Activated naive CD4-positive, alpha-beta T cell treated with anti-CD3 and anti-CD28 coated beads, Interleukin-2, amount 50 U/mL, for 16 hours (primary cell): ENCODE data around the gene PCBP2.
"Not testable (repeated sequence)": the region's sequence is repeated elsewhere in the genome, so short reads cannot be mapped to it uniquely, and the experiment has no call there.

ENCODE experiments used
- DNase-seq: peaks from one replicate; pipeline ENCODE4 v3.0.0-alpha.2; 2020

The PCBP2 gene

DNA sequence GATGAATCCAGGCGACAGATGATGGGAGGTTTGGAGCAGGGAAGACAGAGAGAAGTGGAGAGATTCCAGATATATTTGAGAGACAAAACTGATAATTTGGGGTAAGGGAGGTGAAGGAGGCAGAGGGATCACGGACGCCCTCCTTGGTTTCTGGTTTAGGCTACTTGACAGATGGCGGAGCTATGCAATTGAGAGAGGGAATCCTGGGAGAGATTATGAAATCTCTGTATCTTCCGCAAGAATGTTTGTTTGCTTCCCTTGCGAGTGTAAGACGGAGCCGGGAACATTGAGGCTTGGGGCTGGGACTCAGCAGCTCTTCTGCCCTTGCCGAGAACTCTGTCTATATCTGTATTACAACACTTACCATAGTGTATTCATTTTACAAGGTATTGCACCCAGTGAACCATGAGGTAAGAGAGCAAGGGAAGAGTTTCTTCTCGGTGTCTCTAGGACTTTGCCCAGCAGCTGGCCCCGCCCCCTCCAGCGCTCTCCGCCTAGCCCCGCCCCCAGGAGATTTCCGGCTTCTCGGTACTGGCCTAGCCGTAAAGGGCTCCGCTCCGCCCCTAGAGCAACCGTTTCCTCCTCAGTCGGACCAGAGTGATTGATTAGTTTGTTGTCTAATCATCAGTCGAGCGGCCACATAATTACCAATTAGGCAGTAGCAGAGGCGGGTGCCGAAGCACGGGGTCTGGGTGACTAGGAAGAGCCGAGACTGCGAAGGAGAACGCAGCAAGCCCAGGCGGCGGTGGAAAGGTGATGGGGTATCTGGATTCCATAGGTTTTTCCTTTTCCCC lies 10.7 kb upstream of the PCBP2 start, which contains the start of gene PRR13:
Gene PRR13, plus strand, starts transcription at position 695 of the 794 bp plus-strand sequence. CDS start 981 bp downstream, outside the sequence.
- peak; percentile 99 for DNase-seq

DNA sequence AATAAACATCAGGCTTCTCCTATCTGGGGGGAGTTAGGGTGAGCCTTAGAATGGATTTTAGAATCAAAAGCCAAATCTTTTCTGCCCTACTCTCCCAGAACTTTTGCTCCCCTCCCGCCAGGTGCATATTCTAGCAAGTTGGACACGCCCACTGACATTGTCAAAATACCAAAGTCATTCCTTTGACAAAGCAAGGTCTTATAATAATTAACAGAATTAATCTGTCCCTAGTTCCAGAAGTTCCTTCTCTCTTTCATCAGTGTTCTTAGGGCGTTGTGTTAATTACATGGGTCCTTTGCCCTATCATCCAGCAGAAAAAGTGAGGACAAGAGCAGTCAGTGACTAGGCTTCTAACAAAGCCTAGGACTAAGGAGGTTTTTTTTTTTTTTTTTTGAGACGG lies 7.9 kb upstream of the PCBP2 start:
- DNase-seq: no peak

DNA sequence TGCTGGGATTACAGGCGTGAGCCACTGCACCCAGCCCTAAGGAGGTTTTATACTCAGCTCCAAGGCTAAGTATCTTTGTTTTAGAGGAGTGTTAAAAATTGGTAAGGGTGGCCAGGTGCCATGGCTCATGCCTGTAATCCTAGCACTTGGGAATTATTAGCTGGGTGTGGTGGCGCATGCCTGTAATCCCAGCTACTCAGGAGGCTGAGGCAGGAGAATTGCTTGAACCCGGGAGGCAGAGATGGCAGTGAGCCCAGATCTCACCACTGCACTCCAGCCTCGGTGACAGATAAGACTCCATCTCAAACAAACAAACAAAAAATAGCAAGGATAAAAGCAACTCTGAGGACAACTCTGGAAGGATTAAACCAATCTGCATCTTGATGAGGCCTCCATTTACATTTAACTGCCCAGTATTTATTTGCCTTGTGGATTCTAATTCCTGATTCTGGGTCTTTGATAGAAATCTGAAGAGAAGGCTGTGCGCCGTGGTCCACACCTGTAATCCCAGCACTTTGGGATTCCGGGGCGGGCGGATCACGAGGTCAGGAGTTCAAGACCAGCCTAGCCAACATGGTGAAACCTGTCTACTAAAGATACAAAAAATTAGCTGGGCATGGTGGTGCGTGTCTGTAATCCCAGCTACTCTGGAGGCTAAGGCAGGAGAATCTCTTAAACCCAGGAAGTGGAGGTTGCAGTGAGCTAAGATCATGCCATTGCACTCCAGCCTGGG lies 7.1 kb upstream of the PCBP2 start:
- not testable (repeated sequence) for DNase-seq

DNA sequence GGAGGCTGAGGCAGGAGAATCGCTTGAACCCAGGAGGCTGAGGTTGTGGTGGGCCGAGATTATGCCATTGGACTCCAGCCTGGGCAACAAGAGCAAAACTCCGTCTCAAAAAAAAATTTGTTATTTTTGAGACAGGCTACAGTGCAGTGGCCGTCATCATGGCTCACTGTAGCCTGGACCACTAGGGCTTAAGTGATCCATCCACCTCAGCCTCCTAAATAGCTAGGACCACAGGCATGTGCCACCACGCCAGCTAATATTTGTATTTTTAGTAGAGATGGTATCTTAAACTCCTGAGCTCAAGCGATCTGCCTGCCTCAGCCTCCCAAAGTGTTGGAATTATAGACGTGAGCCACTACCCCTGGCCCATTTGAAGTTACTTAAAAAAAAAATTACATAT lies 966 bp upstream of the PCBP2 start:
- no peak for DNase-seq

DNA sequence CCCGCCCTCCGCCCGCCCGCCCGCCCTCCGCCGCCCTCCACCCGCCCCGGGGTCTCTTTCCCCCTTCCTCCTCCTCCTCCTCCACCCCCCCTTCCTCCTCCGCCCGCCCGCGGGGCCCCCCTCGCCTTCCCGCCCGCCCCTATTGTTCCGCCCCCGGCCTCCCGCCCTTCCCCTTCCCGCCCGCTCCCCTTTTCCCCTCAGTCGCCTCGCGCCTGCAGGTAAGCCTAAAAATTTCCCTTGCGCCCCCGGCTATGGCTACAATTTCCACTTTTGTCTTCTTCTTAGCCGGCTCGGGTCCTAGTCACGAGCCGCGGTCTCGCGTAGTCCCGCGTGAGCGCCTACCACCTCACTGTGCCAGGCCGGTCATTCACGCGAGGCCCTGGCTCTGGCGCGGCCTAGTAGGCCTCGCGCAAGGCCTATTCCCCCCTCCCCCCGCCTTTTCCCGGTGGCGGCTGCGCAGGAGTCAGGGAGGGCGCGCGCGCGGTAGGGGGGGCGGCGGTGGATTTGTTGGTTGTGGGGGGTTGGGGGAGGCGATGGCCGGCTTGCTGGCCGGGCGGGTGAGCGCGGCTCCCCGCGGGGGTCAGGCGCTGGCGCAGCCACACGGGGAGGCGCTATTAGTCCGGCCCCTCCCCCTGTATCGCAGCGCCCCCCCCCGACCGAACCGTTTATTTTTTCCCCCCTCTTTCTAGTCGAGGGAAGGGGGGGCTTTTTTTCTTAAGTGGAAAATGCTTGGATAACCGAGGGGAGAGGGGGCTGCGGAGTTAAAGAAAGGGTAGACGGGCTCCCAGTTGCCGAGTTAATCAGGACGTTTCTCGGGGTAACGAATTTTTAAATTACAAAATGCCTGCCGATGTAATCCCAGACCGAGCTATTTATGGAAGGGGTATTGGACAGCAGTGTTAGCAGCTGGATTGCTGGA lies 516 bp downstream of the PCBP2 start:
- peak; percentile 77 for DNase-seq

DNA sequence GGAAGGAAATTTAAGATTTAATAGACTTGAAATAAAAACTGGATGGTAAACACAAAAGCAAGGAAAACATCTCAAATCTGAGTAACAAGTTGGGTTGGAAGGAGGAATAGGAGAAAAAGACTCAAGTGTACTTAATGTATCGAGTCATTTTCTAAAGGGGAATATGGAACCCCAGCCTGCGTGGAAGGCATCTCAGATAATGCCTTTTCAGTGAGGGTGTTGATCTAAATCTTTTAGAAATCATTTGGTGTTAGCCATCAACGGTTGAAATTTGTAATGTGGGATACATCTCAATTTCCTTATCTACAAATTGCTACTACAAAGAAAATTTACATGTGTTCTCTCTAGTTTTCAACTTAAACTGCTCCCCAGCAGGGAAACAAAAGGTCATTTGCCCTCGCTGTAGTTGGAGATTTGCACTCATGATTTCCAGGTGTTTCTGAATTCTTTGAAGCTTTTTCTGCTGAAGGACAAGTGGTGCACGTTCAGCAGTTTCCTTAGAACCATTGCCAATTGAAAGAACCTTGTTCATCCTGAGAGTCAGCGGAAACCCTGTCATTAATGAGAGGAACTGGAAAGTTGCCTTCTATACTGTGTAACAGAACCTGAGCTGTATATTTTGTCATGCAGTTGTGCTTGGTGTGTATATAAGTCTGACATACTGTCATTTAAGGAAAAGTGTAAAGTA lies 2.2 kb downstream of the PCBP2 start:
- no peak for DNase-seq

DNA sequence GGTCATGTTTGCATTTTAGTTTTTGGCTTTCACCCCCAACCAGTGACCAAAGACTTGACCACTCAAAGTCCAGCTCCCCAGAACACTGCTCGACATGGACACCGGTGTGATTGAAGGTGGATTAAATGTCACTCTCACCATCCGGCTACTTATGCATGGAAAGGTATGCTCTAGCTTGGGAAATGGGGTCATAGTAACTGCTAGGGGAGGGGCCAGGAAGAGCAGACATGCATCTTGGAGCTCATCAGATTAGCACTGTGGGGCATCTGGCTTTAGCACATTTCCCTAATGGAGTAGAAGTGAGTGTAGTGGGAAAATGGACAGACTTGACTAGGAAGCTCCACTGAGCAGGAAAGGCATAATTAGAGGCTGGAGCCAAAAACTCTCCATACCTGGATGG lies 2.8 kb downstream of the PCBP2 start:
- DNase-seq: no peak

DNA sequence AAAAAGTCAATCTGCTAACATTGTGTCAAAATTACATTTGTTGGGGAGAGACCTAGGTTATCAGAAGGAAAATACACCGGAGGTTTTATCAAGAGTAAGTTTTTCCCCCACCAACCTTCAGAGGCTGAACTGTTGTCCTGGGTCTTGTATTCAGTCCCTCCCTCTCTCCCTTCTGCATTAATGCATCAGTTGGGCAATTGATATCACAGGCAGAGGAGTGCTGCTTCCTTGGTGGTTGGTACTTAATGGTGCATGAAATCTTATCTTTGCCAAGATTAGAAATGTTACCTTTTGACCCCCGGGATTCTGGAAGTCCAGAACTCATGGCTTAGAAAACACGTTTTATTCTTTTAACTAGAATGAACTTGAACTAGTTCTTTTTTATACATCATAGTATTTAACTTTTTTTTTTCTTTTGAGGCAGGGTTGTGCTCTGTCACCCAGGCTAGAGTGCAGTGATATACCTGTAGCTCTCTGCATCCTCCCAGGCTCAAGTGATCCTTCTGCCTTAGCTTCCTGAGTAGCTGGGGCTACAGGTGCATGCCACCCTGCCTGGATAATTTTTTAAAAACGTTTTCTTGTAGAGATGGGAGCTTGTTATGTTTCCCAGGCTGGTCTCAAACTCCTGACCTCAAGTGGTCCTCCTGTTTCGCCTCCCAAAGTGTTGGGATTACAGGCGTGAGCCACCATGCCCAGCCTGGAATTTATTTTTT lies 4.9 kb downstream of the PCBP2 start:
- no peak for DNase-seq

DNA sequence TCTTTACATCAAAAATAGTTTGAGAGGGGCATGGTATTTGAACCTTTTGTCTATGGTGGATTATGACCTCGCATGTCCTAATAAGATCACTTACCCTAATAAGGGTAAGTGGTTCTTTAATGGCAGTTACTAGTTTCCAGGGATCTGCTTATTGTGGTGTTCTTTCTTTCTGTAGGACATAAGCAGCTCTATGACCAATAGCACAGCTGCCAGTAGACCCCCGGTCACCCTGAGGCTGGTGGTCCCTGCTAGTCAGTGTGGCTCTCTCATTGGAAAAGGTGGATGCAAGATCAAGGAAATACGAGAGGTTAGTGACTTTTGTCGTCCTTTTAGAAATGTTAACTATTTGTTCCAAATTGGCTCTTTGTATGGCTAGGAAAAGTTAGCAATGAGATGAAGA lies 7.2 kb downstream of the PCBP2 start:
- no peak for DNase-seq

DNA sequence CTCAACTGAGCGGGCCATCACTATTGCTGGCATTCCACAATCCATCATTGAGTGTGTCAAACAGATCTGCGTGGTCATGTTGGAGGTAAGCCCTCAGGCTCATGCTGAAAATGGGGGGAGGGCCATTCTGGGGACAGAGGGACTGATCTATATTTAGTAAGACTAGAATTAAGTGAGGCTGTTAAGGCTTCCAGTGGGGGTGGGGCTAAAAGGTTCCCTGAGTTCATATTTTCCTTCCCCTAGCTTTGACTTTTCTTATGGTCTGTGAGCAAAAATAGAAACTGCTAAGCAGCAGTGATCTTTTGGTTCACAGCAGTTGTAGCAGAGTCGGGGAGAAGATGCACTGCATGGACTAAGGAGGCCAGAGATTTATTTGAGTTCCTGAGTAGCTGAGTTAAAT lies 9.2 kb downstream of the PCBP2 start:
- DNase-seq: no peak

DNA sequence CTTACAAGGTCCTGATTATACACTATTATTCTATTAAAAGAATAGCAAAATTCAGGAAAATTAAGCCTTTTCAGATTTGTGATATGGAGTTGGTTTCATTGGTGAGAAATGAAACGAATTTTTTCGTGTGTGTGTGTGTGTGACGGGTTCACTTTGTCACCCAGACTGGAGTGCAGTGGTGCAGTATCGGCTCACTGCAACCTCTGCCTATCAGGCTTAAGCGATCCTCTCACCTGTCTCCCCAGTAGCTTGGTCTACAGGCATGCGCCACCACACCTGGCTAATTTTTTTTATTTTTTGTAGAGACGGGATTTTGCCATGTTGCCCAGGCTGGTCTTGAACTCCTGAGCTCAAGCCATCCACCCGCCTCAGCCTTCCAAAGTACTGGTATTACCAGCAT lies 9.7 kb downstream of the PCBP2 start:
- DNase-seq: no peak

DNA sequence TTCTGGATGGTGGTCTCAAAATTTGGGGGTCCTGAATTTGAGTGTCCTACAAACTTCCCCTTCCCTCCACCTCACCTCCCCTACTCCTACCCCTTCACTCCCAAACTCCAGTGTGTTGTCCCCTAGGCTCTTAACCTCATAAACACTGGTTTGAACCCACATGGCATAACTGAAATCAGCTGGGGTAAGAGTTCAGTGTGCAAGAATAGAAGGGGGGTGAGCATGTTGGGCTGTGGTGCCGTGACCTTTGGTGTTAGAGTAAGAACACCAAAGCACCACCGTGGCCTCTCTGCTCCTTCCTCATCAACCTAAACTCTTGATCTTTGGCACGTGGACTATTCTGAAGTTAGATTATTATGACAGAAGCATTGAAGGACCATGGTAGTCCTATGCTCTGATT lies 11.0 kb downstream of the PCBP2 start:
- DNase-seq: no peak

DNA sequence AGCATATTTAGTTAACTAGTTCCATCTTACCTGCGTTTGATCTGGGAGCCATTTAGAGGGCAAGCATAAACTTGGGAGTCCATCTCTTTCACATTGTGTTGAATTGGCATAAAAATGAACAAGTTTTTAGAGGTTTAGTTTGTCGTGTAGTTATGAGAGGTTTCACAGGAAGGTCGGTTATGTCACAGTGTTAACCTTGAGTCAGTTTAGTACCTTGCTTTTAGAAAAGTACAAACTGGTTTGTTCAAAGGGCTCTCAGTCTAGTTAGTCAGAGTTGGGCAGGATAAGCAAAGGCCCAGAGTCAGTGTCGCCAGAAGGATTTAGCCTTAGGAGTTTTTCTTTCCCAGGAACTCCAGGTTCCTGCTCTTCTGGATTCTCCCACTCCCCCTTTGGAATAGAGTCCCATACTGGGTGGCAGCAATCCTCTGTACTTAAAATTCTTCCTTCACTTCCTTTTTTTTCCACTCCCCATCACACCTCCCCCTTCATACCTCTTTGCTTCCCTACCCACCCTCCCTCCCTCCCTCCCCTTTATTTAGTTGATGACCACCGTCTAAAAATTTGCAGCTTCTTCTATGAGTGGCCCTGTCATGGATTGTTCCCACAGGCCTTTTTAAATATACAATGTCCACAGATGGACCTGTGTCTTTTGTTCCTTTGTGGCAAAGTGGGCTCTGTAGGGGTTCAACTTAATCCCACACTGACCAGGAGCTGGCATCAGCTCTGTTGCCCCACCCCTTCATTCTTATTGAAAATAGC lies 12.1 kb downstream of the PCBP2 start:
- no peak for DNase-seq

DNA sequence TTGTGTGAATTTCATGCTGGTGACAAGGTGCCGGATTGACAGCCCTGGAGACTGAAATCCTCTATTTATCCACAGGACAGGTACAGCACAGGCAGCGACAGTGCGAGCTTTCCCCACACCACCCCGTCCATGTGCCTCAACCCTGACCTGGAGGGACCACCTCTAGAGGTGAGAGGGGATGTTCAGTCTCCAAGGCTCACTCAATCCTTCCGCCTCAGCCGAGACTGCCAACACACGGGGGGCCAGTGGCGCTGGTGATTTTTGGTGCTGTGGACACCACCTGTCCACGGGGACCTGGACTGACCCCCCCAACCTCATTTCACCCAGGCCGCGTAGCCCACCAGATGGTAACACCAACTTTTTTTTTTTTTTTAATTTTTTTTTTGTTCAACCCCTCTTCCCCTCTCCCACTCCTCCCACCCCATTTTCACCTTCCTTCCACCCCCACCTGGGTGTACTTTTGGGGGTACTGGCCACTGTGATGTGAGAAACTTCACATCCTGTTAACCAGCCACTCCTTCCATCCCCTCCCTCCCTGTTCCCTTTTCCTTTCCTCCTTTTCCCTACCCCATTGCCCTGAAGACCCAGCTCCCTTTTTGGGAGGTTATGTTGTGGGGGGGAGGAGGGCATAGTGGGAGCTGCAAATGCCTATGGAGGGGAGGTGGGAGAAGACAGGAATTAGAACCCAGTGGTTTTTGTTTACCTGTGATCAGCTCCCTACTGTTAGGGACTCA lies 12.9 kb downstream of the PCBP2 start:
- DNase-seq: no peak

DNA sequence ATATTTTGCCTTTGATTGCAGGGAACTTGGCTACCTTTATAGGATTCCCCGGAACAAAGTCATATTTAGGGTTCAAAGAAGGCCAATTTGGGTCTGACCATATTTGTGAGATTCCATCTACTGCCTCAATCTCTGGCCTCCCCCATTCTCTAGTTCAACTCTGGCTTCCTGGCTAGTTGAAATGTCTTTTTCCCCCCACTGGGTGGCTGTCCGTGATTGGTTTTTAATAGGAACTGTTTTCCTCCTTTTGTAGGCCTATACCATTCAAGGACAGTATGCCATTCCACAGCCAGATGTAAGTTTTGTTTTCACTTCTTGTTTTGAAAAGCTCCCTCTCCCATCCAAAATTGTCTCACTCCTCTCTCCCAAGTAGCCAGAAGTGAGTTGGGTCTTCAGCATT lies 13.8 kb downstream of the PCBP2 start:
- no peak for DNase-seq

DNA sequence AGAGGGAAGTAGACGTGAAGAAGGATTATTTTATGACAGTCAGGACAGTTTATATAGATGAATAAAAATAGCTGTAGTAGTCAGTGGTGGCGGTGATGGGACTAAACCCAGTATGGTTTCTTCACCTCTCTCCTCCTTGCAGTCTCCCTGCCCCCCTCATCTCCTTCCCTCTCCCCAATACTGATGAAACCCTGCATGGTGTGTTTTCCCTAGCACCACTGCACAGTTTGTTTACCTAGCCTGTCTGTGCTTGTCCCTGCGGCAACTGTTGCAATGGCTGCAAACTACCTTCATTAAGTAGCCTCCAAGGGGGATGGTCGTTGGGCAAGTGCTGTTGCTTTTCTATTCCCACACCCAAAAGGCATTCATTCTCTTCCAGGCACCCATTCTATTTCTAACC lies 14.7 kb downstream of the PCBP2 start:
- DNase-seq: no peak

DNA sequence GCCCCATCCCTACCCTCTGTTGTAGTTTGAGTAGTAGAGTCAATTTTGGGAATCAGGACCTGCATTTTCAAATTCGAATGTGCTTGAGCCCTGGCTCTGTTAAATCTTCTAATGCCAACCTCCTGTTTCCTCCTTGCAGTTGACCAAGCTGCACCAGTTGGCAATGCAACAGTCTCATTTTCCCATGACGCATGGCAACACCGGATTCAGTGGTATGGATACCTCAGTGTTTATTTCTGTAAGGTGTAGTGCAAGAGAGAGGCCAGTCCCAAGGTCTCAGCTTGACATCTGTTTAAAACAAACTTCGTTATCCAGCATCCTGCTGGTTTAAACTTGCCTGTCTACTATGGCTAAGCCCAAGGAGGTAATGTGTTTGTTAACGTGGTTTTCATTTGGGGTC lies 15.2 kb downstream of the PCBP2 start:
- DNase-seq: no peak

DNA sequence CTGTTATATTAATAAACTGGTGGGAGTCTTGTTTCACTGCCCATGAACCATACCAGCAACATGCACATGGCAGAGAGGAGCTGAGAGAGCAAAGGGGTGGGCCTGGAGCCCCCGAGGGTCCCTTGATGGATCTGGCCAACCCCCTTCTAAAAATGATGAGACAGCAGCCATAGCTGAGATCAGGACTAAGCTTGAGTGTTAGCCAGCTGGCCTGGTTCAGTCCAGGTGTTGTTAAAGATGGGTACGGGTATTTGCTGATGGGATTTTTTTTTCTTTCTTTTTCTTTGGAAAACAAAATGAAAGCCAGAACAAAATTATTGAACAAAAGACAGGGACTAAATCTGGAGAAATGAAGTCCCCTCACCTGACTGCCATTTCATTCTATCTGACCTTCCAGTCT lies 16.0 kb downstream of the PCBP2 start:
- DNase-seq: no peak

DNA sequence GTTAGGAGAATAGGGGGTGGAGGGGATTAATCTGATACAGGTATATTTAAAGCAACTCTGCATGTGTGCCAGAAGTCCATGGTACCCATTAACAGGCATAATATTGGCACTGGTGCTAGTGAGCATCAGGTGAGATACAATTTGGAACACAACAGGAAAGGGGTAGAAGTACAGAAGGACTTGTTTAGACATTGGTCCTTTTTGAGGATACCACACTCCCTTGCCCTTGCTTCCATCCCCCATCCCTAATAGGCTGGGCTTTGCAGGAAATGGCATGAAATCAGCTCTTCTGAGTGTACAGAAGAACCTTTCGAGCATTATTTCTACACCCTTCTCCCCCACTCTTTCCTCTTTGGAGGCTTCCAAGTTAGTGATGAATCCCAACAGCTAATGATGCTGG lies 16.4 kb downstream of the PCBP2 start:
- no peak for DNase-seq

DNA sequence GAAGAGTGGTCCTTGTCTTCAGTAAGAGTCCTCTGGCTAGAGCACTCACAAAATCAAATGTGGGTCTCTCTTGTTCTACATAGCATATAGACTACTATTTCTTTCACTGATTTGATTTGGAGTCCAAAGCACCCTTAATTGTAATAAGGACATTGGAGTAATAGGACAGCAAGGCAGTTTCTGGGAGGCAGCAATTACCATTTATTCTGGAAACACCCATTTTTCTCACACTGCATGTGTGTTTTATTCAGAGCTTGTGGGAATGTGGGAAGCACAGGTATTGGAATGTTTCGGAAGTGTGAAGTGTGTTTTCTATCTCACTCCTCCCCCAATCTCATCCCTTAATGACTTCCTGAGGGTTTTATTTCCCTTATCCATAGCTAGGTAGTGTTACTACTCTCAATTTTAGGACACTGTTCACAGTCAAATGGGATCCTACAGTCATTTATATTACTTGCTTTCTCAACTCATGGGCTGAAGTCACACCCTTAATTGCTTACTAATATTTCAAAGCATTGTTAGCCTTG lies 20.2 kb downstream of the PCBP2 start:
- DNase-seq: no peak
